ENCODE results near the gene ARL16.

- TF ChIP-seq POLR2A (IDR thresholded peaks at IDR 0.05): no peak
- TF ChIP-seq CTCF (IDR thresholded peaks at IDR 0.05): no peak
These were observed 43.6 kb downstream of the ARL16 start for GRCh38 chr17:81640011-81640410.
